ENCODE data around the gene MAPK7.

Gene MAPK7

DNA sequence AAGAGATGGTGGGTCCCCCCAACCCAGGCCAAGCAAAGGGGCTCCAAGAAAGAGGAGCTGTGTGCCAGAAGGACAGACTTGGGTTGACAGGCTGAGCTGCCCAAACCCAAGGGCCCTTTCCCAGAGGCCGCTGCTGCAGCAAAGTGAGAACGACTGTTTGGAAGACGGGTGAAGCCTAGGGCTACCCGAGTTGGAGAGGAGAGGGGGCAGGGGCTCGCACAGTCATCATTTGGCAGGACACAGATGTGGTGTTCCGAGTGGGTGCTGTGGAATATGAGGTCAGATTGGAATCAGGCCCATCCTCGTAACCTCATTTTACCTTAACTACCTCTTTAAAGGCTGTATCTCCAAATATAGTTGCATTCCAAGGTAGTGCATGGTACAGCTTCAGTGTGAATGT lies 14.0 kb downstream of the MAPK7 start:
- H3K4me3 ChIP-seq (ENCODE audit: low read depth, low read length), result no peak overlapping the region

DNA sequence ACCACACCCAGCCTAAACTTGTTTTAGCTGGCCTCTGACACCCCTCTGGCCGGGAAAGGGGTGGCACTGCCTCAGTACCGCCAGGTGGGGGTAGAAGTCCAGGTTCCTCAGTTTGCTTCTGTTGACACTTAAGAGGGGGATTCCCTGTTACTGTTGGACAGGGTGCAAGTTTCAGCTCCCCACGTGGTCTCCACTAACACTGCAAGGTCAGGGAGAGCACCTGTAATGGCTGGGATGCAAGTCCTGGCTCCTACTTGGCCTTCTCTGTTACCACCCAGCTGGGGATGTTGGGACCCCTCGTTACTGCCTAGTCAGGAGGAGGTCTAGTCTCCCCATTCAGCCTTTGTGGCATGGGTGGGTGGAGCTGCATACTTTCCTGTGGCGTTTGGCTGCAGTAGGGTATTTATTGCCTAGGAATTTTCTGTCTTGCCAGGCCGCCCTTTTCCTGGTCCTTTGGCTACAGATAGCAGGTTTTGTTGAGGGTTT lies 19.3 kb downstream of the MAPK7 start:
- no peak overlapping the region for H3K4me3 ChIP-seq (ENCODE audit: low read depth, low read length)

GRCh38 chr17:19398301-19399181 lies 20.2 kb downstream of the MAPK7 start:
- no peak overlapping the region for H3K4me3 ChIP-seq (ENCODE audit: low read depth, low read length)

DNA sequence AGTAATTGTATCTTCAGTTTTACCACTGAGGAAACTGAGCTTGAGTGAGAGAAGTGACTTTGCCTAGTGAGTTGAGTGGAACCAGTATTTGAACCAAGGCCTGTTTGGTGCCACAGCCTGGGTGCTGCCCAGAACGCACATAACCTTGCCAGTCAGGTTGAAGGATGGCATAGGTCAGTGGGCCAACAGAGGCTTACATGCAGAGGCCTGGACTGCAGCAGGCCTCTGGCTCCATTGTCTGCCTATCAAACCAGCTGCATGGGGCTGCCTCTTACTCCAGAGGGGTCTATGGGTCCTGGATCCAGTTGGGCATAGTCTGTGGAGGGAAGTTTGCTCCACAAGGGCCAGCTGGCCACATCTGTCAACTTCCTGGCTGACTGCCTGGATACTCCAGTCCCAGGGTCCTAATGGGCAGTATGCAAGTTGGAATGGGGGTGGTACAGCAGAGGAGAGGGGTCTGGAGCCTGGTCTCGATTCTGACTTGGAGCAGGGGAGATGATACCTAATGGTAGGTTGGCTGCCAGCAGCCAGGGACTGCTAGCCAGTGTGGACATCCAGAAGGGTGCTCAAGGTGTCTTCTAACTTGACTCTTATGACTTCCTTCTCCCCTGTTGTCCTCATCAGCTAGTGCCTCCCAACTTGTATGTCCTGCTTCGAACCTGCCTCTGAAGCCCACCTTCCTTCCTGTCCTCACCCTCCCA lies 21.6 kb downstream of the MAPK7 start:
- no peak overlapping the region for H3K4me3 ChIP-seq (ENCODE audit: low read depth, low read length)

DNA sequence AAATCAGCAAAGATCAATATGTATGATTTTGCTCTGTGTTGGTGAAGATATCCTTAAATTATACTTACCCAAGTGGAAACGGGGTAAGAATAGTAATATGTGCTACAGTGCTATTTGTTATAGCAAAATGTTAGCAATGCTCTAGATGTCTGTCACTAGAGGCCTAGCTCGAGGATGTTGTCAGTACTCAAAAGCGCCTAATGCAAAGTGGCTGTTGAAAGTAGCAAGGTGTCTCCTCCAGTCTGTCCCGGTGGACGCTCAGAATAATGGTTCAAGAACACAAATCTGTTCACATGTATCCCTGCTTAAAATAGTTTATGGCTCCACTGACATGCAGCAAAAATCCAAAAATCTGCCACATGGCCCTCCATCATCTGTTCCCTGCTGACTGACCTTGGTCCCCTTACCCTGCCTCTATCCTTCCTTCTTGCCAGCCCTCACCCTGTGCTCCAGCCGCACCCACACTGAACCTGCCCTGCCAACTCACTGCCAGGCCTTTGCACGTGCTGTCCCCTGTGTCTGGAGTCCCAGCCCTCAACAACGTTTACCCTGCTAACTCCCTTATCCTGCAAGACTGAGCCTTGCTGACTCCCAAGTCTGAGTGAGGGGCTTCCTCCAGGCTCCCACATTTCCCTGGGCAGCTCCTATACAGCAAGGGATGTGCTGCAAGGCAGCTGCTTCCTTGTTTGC lies 23.2 kb downstream of the MAPK7 start:
- no peak overlapping the region for H3K4me3 ChIP-seq (ENCODE audit: low read depth, low read length)

DNA sequence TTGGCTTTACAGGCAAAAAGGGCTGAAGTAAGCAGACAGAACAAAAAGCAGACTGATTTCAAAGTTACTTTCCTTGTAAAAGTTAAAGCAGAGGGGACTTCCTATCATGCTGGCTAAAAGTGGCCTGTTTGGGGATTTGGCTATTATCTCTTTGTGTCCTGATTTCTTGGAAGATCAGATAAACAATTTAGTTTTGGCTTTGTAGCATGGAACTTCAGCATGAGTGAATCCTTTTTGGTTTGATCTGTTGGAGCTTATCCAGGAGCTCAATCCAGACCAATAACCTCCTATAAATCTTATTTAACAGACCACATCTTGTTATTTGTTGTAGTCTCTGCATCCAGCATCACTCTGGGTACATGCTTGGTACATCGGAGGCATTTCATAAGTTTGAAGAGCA lies 23.9 kb downstream of the MAPK7 start:
- H3K4me3 ChIP-seq (ENCODE audit: low read depth, low read length), result no peak overlapping the region

DNA sequence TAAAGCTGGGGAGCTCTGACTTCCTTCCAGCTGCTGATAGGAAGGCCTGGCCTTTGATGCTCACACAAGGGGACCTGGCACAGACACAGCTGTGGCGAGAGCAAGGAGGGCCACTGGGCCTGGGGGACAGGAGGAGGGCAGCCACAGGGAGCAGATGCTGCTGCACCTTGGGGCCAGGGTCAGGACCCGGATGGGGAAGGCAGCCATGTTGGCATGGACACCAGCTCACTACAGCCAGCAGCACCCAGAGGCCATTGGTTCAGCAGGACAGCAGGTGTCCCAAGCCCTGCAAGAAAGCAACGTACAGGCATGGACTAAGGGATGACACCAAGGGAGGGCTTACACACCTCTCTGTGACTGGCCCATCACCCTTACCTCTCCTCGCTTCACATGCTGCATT lies 24.7 kb downstream of the MAPK7 start:
- H3K4me3 ChIP-seq (ENCODE audit: low read depth, low read length), result no peak overlapping the region

GRCh38 chr17:19404264-19404663 lies 26.0 kb downstream of the MAPK7 start:
- H3K4me3 ChIP-seq (ENCODE audit: low read depth, low read length), result no peak overlapping the region

DNA sequence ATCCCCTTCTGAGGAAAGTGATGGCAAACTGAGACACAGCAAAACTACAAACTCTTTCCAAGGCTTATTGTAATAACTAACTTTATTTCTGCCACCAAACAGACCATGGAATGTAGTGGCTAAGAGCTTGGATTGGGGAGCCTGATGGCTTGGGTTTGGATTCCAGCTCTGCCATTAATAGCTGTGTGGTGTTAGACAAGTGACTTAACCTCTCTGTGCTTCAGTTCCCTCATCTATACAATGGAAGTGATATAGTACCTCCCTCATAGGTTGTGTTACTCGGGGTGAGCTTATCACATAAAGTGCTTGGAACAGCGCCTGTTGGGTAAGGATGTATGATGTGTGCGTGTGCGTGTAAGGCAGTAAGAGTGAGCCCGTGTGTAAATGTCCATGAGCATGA lies 26.8 kb downstream of the MAPK7 start:
- no peak overlapping the region for H3K4me3 ChIP-seq (ENCODE audit: low read depth, low read length)

GRCh38 chr17:19407601-19408345 lies 29.5 kb downstream of the MAPK7 start:
- no peak overlapping the region for H3K4me3 ChIP-seq (ENCODE audit: low read depth, low read length)

DNA sequence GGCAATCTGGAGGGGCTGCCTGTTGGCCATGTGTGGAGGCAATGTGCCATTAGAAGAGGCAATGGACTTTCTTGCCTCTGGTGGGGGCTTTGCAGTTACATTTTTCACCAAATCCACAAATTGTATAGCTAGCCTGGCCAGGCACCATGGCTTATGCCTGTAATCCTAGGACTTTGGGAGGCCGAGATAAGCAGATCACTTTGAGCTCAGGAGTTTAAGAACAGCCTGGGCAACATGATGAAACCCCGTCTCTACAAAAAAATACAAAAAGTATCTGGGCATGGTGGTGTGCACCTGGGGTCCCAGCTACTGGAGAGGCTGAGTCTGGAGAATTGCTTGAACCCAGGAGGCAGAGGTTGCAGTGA lies 30.0 kb downstream of the MAPK7 start:
- no peak overlapping the region for H3K4me3 ChIP-seq (ENCODE audit: low read depth, low read length)

- no peak overlapping the region for H3K4me3 ChIP-seq (ENCODE audit: low read depth, low read length)
Observed at GRCh38 chr17:19409066-19409465, 30.8 kb downstream of the MAPK7 start.

DNA sequence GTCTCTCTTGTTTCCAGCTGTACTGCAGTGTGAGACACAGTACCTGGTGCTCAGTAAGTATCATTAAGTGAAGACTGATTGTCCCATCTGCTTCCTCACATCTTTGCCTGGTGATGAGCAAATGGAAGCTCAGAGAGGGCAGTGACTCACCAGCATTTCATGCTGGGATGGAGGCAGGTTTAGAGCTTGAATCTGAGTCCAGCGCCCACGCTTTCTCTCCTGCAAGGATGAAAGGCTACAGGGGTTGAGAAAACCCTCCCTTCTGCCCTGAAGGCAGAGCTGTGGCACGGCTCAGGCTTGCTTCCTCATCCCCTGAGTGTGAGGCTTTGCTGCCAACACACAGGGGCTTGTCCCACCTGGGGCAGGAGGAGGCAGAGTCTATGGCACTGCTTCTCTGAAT lies 31.2 kb downstream of the MAPK7 start:
- no peak overlapping the region for H3K4me3 ChIP-seq (ENCODE audit: low read depth, low read length)

GRCh38 chr17:19410091-19410490 lies 31.8 kb downstream of the MAPK7 start:
- H3K4me3 ChIP-seq (ENCODE audit: low read depth, low read length), result no peak overlapping the region

GRCh38 chr17:19410875-19411620 lies 32.8 kb downstream of the MAPK7 start, which contains the start of gene RNF112:
TSS of gene RNF112 (plus strand) at chr17:19411232. CDS start at chr17:19411409, 177 bp downstream.
- no peak within 1 kb of the TSS for H3K4me3 ChIP-seq (ENCODE audit: low read depth, low read length)

DNA sequence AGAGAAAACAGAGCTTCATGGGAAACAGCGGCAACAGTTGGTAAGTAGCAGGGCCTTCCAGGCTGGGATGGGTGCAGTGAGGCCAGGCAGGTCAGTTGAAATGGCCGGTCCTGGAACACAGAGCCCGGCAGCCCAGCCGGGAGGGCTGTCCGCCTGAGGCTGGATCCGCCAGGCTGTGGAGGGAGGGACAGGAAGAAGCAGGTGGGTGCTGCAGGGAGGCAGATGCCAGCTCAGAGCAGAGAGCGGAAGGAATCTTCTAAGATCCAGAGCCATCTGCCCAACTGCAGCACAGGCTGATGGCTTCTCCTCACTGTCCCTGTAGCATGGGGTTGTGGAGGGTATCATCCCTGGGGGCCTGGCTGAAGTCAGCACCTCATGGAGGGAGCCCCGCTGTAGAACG lies 33.3 kb downstream of the MAPK7 start:
- no peak overlapping the region for H3K4me3 ChIP-seq (ENCODE audit: low read depth, low read length)

GRCh38 chr17:19412510-19412909 lies 34.2 kb downstream of the MAPK7 start:
- H3K4me3 ChIP-seq (ENCODE audit: low read depth, low read length), result no peak overlapping the region

DNA sequence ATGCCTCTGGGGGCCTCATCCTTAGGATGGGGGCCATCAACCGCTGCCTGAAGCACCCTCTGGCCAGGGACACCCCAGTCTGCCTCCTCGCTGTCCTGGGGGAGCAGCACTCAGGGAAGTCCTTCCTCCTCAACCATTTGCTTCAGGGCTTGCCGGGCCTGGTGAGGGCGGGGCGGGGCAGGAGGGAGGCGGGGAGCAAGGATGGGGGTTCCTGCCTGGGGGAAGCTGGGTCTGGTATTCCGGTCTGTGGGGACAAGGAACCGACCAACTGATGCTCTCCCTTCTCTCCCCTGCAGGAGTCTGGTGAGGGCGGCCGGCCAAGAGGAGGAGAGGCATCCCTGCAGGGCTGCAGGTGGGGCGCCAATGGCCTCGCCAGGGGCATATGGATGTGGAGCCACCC lies 34.7 kb downstream of the MAPK7 start:
- H3K4me3 ChIP-seq (ENCODE audit: low read depth, low read length), result no peak overlapping the region

DNA sequence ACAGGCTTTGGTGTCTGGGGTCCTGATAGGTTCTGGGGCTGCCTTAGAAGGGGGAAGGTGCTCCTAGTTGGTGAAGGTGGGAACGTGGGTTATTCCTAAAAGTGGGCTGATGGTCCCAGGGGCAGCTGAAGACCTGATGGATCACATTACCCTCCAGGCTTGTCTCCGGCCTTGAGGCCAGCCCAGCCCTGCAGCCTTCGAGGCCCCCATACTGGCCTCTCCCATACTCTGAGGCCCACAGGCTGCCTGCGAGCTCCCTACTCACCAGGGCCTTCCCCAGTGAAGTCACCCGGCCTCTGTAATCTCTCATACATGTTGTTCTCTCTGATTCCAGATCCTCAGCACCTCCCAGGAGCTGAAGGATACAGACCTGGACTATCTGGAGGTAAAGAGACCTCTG lies 35.5 kb downstream of the MAPK7 start:
- no peak overlapping the region for H3K4me3 ChIP-seq (ENCODE audit: low read depth, low read length)

Data from iPS-11a (cell line).